Erythroblast (primary cell): Measurements from ENCODE around the gene VAC14.

ENCODE experiments used
- GATA1 ChIP-seq: IDR thresholded peaks from 2 replicates; pipeline ENCODE4 v1.6.1; 2011; ENCODE audit warnings: low read depth, mild to moderate bottlenecking, control low read depth, low read length, moderate library complexity
- POLR2A ChIP-seq: IDR thresholded peaks from 2 replicates; pipeline ENCODE4 v1.6.1; 2011; ENCODE audit warnings: mild to moderate bottlenecking, low read length

DNA sequence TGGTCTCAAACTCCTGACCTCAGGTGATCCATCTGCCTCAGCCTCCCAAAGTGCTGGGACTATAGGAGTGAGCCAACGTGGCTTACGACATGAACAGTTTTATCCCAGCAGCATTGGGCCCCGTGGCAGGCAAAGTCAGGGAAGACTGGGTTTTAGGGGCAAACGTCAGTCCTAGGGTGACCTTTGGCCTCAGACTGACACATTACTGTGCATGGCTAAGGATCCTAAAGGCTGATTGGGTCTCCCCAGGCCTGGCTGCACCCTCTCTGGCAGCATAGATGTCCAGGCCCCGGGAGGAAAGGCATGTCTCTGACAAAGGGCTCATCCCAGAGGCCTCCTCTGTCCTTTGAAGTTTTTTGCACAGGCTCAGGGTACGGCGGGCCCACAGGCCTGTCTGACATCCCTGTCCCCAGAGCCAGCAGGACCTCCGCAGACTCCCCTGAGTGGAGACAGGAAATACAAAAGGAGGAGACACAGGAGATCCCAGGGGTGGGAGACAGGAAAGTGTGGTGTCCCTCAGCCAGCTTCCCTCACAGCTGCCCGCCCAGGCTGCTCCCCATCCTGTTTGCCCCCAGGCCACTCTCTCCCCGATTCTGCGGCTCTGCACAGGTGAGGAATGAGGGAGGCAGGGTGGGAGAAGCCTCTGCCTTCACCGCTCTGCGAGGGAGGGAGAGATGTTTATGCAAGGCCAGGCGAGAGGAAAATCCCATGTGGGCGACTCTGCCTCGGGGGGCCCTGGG is 60.6 kb downstream of the VAC14 start:
- TF ChIP-seq POLR2A (no peak), GATA1 (no peak)
